HCT116 (cell line): ENCODE data around the gene PHF21A. TPM values are rescaled to one million over a fixed set of nuclear protein-coding genes. Genes with fewer than 3 reads are reported as not detected.

Experiments used
- ATAC-seq: fragments of 200-7000 bp; cut with Tn5 transposase; 2 replicates; pipeline ENCODE4 v1.9.1; 2020; ENCODE audit warnings: mild to moderate bottlenecking, moderate library complexity
- BruUV-seq: library from RNA; stranded (reverse); fragments of 400-500 nt; replicated peaks from 2 replicates; lab custom pipeline; 2021; lab: Mats Ljungman, UMichigan
- CTCF ChIA-PET: fragments of 300-600 bp; sonication (Branson Sonifier 250); formaldehyde crosslinking; loops from one replicate; lab custom pipeline; 2021; ENCODE audit warnings: antibody characterized with exemption; lab: Charles Lee
- POLR2A ChIA-PET: fragments of 300-600, 350-600 bp; sonication (Branson Sonifier 250); formaldehyde crosslinking; loops from one replicate; lab custom pipeline; 2021; ENCODE audit warnings: antibody characterized with exemption; lab: Charles Lee
- RAD21 ChIA-PET, 2 experiments: fragments of 300-600 bp; sonication (Branson Sonifier 250); formaldehyde crosslinking; loops; one replicate each; lab custom pipeline; 2023; ENCODE audit warnings: low total read pairs in 2 of 2; ENCODE audit not compliant: uncharacterized antibody in 2 of 2, unreplicated experiment in 2 of 2, low non-redundant PET in 1 of 2; lab: Charles Lee
- DNase-seq: peaks from one replicate; pipeline ENCODE4 v3.0.0-alpha.2; 2010; ENCODE audit warnings: low read depth, low spot score
- H2AFZ ChIP-seq: fragments of 200-600 bp; shearing (Covaris generic), sonication (generic); 2 replicates; pipeline ENCODE4 v1.6.1; 2017; ENCODE audit warnings: low read depth, mixed run types, mixed read lengths, antibody characterized with exemption, low read length; ENCODE audit not compliant: poor library complexity, severe bottlenecking
- H3K27ac ChIP-seq: 2 replicates; pipeline ENCODE4 v1.5.1; 2012; ENCODE audit warnings: low read depth, low read length
- H3K27me3 ChIP-seq: fragments of 200-600 bp; sonication (generic); 2 replicates; pipeline ENCODE4 v1.6.1; 2016; ENCODE audit warnings: mixed run types, low read length, mixed read lengths; ENCODE audit not compliant: insufficient read depth
- H3K36me3 ChIP-seq, 2 experiments: fragments of 200-500 bp in 1 of 2; fragments of 200-600 bp in 1 of 2; sonication (Bioruptor generic) in 1 of 2; sonication (generic) in 1 of 2; 2 replicates each; pipeline versions ENCODE4 v1.5.1 to v1.6.1; 2014 to 2016; ENCODE audit warnings: low read length in 2 of 2, inconsistent platforms in 1 of 2, mixed read lengths in 1 of 2, mixed run types in 1 of 2; ENCODE audit not compliant: insufficient read depth in 2 of 2, control insufficient read depth in 1 of 2
- H3K4me1 ChIP-seq, 2 experiments: fragments of 200-600 bp in 1 of 2; sonication (generic) in 1 of 2; 2 replicates each; pipeline versions ENCODE4 v1.5.1 to v1.6.1; 2012 to 2017; ENCODE audit warnings: low read length in 2 of 2, inconsistent platforms in 1 of 2, mild to moderate bottlenecking in 1 of 2, mixed read lengths in 1 of 2, mixed run types in 1 of 2, moderate library complexity in 1 of 2; ENCODE audit not compliant: insufficient read depth in 2 of 2, control insufficient read depth in 1 of 2
- H3K4me2 ChIP-seq: fragments of 200-600 bp; sonication (generic); 2 replicates; pipeline ENCODE4 v1.6.1; 2017; ENCODE audit warnings: mixed run types, low read length, mixed read lengths
- H3K4me3 ChIP-seq, 2 experiments: fragments of 200-600 bp in 1 of 2; sonication (generic) in 1 of 2; replicated peaks in 1 of 2; 2 replicates each; pipeline ENCODE4 v1.5.1; 2011 to 2016; ENCODE audit warnings: low read length in 2 of 2, control low read depth in 1 of 2, low read depth in 1 of 2, mild to moderate bottlenecking in 1 of 2, mixed read lengths in 1 of 2, mixed run types in 1 of 2
- H3K79me2 ChIP-seq: fragments of 200-600 bp; sonication (generic); 2 replicates; pipeline ENCODE4 v1.6.1; 2017; ENCODE audit warnings: mild to moderate bottlenecking, mixed run types, low read length, moderate library complexity, mixed read lengths; ENCODE audit not compliant: insufficient read depth
- H3K9ac ChIP-seq: fragments of 200-600 bp; sonication (generic); 2 replicates; pipeline ENCODE4 v1.6.1; 2016; ENCODE audit warnings: low read length, mixed read lengths
- H3K9me2 ChIP-seq: fragments of 200-600 bp; sonication (generic), shearing (Covaris generic); 2 replicates; pipeline ENCODE4 v1.6.1; 2017; ENCODE audit warnings: mixed run types, mild to moderate bottlenecking, moderate library complexity; ENCODE audit not compliant: insufficient read depth
- H3K9me3 ChIP-seq, 2 experiments: fragments of 200-500 bp in 1 of 2; fragments of 200-600 bp in 1 of 2; sonication (Bioruptor generic) in 1 of 2; sonication (generic) in 1 of 2; 2 replicates each; pipeline ENCODE4 v1.6.1; 2014 to 2017; ENCODE audit warnings: low read length in 2 of 2, mixed read lengths in 2 of 2, inconsistent platforms in 1 of 2, low read depth in 1 of 2, mild to moderate bottlenecking in 1 of 2, mixed run types in 1 of 2, moderate library complexity in 1 of 2; ENCODE audit not compliant: control insufficient read depth in 1 of 2, insufficient read depth in 1 of 2
- H4K20me1 ChIP-seq: fragments of 200-600 bp; sonication (generic), shearing (Covaris generic); 2 replicates; pipeline ENCODE4 v1.6.1; 2017; ENCODE audit warnings: mixed run types, mild to moderate bottlenecking, moderate library complexity; ENCODE audit not compliant: insufficient read depth
- CBX3 ChIP-seq: IDR thresholded peaks from 2 replicates; pipeline ENCODE4 v1.6.1; 2012; ENCODE audit warnings: low read depth
- CEBPB ChIP-seq: IDR thresholded peaks from 2 replicates; pipeline ENCODE4 v1.6.1; 2012; ENCODE audit warnings: low read depth
- EGR1 ChIP-seq: IDR thresholded peaks from 2 replicates; pipeline ENCODE4 v1.6.1; 2012; ENCODE audit warnings: low read depth
- EZH2 ChIP-seq: fragments of 200-600 bp; sonication (generic); IDR thresholded peaks from 2 replicates; pipeline ENCODE4 v1.6.1; 2017; ENCODE audit warnings: antibody characterized with exemption, mixed run types
- FOSL1 ChIP-seq: IDR thresholded peaks from 2 replicates; pipeline ENCODE4 v1.6.1; 2012; ENCODE audit warnings: low read depth
- JUND ChIP-seq: IDR thresholded peaks from 2 replicates; pipeline ENCODE4 v1.6.1; 2012
- POLR2A ChIP-seq: IDR thresholded peaks from 2 replicates; pipeline ENCODE4 v1.7.0; 2011; ENCODE audit warnings: borderline replicate concordance; ENCODE audit not compliant: insufficient read depth, insufficient read length; ENCODE audit errors: extremely low read depth
- POLR2AphosphoS5 ChIP-seq: IDR thresholded peaks from 2 replicates; pipeline ENCODE4 v1.6.1; 2011; ENCODE audit warnings: mild to moderate bottlenecking, low read depth, low read length, moderate library complexity
- RAD21 ChIP-seq: IDR thresholded peaks from 2 replicates; pipeline ENCODE4 v1.6.1; 2012; ENCODE audit warnings: low read depth, mild to moderate bottlenecking
- SIN3A ChIP-seq: IDR thresholded peaks from 2 replicates; pipeline ENCODE4 v1.6.1; 2012; ENCODE audit warnings: low read depth
- SP1 ChIP-seq: IDR thresholded peaks from 2 replicates; pipeline ENCODE4 v1.6.1; 2012; ENCODE audit warnings: low read depth
- SRF ChIP-seq: IDR thresholded peaks from 2 replicates; pipeline ENCODE4 v1.6.1; 2012; ENCODE audit warnings: low read depth
- TCF7L2 ChIP-seq: IDR thresholded peaks from 2 replicates; pipeline ENCODE4 v1.7.0; 2011; ENCODE audit warnings: borderline replicate concordance, inconsistent platforms; ENCODE audit not compliant: insufficient read depth, insufficient read length; ENCODE audit errors: extremely low read depth
- ZBTB33 ChIP-seq: IDR thresholded peaks from 2 replicates; pipeline ENCODE4 v1.6.1; 2011; ENCODE audit warnings: mild to moderate bottlenecking, low read length, moderate library complexity; ENCODE audit not compliant: insufficient replicate concordance; ENCODE audit errors: extremely low read depth
- ZFX ChIP-seq: fragments of 450-650 bp; IDR thresholded peaks from 2 replicates; pipeline ENCODE4 v1.6.1; 2017
- intact Hi-C: fragments of 100-400 bp; cut with micrococcal nuclease; formaldehyde crosslinking; loops from 2 replicates; pipeline ENCODE4 v1.10.0; 2022
- total RNA-seq: library from RNA; stranded (reverse); gene quantifications from one replicate; pipeline ENCODE4 v1.2.1, GENCODE V29; 2021; ENCODE audit not compliant: unreplicated experiment
- TF ChIP-seq, protein P1 (sequence below): IDR thresholded peaks from 2 replicates; pipeline ENCODE4 v1.6.1; 2012
- TF ChIP-seq, protein P2 (sequence below): IDR thresholded peaks from 2 replicates; pipeline ENCODE4 v1.6.1; 2012
- TF ChIP-seq, protein P3 (sequence below), 3 experiments: fragments of 200-600 bp in 1 of 3; sonication (generic) in 1 of 3; IDR thresholded peaks in 2 of 3; conservative IDR thresholded peaks in 1 of 3; 2 replicates each; pipeline ENCODE4 v1.5.1; 2012 to 2017; ENCODE audit warnings: low read depth in 2 of 3, low read length in 2 of 3, antibody characterized with exemption in 1 of 3, borderline replicate concordance in 1 of 3, control low read depth in 1 of 3, mild to moderate bottlenecking in 1 of 3, mixed read lengths in 1 of 3, mixed run types in 1 of 3, moderate library complexity in 1 of 3; ENCODE audit not compliant: insufficient read depth in 1 of 3
- TF ChIP-seq, protein P4 (sequence below): IDR thresholded peaks from 2 replicates; pipeline ENCODE4 v1.6.1; 2012; ENCODE audit warnings: low read depth

Gene PHF21A
- total RNA-seq, 1 experiment from 2014 or later, result 27.0 TPM

DNA sequence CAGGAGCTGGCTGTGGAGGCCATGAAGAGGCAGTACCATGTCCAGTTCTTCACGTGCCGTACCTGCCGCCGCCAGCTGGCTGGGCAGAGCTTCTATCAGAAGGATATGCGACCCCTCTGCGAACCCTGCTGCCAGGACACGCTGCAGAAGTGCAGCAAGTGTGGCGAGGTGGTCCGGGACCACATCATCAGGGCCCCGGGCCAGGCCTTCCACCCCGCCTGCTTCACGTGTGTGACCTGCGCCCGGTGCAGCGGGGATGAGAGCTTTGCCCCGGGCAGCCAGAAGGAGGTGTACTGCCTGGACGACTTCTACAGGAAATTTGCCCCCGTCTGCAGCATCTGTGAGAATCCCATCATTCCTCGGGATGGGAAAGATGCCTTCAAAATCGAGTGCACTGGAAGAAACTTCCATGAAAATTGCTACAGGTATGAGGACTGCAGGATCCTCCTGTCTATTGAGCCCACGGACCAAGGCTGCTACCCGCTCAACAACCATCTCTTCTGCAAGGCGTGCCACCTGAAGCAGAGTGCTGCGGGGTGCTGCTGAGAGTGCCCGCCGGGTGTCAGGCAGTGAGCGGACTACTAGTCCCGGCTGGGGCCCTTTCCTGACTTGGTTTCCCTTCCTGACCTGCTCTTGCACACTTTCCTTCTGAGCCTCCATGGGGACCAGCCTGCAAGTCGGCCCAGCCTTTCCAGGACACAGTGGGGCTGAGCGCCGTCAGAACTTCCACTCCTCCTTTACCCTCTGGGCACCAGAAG is 22.0 kb upstream of the PHF21A start:
- no peaks in the 10 kb centered on the region for H3K27me3 ChIP-seq
- H3K79me2 ChIP-seq, result no peaks in the 10 kb centered on the region
- H4K20me1 ChIP-seq, result no peaks in the 10 kb centered on the region
- TF ChIP-seq ZBTB33, result no peak
- TF ChIP-seq EGR1, result no peak
- no peak for TF ChIP-seq CBX3
- TF ChIP-seq EZH2, result no peak
- TF ChIP-seq ZFX, result no peak
- TF ChIP-seq, protein P1, sequence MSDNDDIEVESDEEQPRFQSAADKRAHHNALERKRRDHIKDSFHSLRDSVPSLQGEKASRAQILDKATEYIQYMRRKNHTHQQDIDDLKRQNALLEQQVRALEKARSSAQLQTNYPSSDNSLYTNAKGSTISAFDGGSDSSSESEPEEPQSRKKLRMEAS, result no peak
- no peak for TF ChIP-seq SIN3A
- TF ChIP-seq, protein P2, sequence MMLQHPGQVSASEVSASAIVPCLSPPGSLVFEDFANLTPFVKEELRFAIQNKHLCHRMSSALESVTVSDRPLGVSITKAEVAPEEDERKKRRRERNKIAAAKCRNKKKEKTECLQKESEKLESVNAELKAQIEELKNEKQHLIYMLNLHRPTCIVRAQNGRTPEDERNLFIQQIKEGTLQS, result no peak
- TF ChIP-seq FOSL1, result no peak
- no peak for TF ChIP-seq TCF7L2
- no peak for TF ChIP-seq RAD21
- no peak for TF ChIP-seq CEBPB
- no peak for TF ChIP-seq JUND
- TF ChIP-seq SP1, result no peak
- TF ChIP-seq, protein P3, sequence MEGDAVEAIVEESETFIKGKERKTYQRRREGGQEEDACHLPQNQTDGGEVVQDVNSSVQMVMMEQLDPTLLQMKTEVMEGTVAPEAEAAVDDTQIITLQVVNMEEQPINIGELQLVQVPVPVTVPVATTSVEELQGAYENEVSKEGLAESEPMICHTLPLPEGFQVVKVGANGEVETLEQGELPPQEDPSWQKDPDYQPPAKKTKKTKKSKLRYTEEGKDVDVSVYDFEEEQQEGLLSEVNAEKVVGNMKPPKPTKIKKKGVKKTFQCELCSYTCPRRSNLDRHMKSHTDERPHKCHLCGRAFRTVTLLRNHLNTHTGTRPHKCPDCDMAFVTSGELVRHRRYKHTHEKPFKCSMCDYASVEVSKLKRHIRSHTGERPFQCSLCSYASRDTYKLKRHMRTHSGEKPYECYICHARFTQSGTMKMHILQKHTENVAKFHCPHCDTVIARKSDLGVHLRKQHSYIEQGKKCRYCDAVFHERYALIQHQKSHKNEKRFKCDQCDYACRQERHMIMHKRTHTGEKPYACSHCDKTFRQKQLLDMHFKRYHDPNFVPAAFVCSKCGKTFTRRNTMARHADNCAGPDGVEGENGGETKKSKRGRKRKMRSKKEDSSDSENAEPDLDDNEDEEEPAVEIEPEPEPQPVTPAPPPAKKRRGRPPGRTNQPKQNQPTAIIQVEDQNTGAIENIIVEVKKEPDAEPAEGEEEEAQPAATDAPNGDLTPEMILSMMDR (IDR thresholded peaks at IDR 0.05 in 2 of 3, conservative IDR thresholded peaks at IDR 0.05 in 1 of 3; ENCODE audit: borderline replicate concordance in 1 of 3, insufficient read depth in 1 of 3, low read depth in 2 of 3, low read length in 2 of 3), result no peak
- no peak for TF ChIP-seq SRF
- no peak for TF ChIP-seq POLR2A
- no peak for TF ChIP-seq POLR2AphosphoS5
- TF ChIP-seq, protein P4, sequence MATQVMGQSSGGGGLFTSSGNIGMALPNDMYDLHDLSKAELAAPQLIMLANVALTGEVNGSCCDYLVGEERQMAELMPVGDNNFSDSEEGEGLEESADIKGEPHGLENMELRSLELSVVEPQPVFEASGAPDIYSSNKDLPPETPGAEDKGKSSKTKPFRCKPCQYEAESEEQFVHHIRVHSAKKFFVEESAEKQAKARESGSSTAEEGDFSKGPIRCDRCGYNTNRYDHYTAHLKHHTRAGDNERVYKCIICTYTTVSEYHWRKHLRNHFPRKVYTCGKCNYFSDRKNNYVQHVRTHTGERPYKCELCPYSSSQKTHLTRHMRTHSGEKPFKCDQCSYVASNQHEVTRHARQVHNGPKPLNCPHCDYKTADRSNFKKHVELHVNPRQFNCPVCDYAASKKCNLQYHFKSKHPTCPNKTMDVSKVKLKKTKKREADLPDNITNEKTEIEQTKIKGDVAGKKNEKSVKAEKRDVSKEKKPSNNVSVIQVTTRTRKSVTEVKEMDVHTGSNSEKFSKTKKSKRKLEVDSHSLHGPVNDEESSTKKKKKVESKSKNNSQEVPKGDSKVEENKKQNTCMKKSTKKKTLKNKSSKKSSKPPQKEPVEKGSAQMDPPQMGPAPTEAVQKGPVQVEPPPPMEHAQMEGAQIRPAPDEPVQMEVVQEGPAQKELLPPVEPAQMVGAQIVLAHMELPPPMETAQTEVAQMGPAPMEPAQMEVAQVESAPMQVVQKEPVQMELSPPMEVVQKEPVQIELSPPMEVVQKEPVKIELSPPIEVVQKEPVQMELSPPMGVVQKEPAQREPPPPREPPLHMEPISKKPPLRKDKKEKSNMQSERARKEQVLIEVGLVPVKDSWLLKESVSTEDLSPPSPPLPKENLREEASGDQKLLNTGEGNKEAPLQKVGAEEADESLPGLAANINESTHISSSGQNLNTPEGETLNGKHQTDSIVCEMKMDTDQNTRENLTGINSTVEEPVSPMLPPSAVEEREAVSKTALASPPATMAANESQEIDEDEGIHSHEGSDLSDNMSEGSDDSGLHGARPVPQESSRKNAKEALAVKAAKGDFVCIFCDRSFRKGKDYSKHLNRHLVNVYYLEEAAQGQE, result no peak
- H3K9me3 ChIP-seq, result no peaks in the 10 kb centered on the region
- no peaks in the 10 kb centered on the region for H3K9me2 ChIP-seq
- DNase-seq, result no peak
- no peaks in the 10 kb centered on the region for H3K36me3 ChIP-seq
- intact Hi-C loops, result no loop called here
- CTCF ChIA-PET, result no interaction called here
- H3K4me2 ChIP-seq, result no peak overlapping the region
- no peak for ATAC-seq
- peaks cover 0 to 5% of the 10 kb centered on the region in 2 experiments; a peak in 1 of 4 replicates for H3K4me1 ChIP-seq
- POLR2A ChIA-PET, result no interaction called here
- no peak overlapping the region for H3K27ac ChIP-seq
- no peak overlapping the region for H2AFZ ChIP-seq
- BruUV-seq, result no TSS peak
- no peak overlapping the region for H3K9ac ChIP-seq
- RAD21 ChIA-PET, result no interaction called here
- H3K4me3 ChIP-seq, result no peak overlapping the region
